DOHH2 (cell line): ENCODE results near the gene SCFD2.

Experiments
- EZH2phosphoT487 ChIP-seq: fragments of 200-600 bp; sonication (generic); IDR thresholded peaks from 2 replicates; pipeline ENCODE4 v1.6.1; 2017; ENCODE audit warnings: borderline replicate concordance, mild to moderate bottlenecking, antibody characterized with exemption, low read length, moderate library complexity, mixed read lengths
- TF ChIP-seq, protein P1 (sequence below): fragments of 200-600 bp; sonication (generic); IDR thresholded peaks from one replicate; pipeline ENCODE4 v1.5.1; 2014; ENCODE audit warnings: antibody characterized with exemption, mild to moderate bottlenecking, low read depth, low read length; ENCODE audit not compliant: poor library complexity, severe bottlenecking

DNA sequence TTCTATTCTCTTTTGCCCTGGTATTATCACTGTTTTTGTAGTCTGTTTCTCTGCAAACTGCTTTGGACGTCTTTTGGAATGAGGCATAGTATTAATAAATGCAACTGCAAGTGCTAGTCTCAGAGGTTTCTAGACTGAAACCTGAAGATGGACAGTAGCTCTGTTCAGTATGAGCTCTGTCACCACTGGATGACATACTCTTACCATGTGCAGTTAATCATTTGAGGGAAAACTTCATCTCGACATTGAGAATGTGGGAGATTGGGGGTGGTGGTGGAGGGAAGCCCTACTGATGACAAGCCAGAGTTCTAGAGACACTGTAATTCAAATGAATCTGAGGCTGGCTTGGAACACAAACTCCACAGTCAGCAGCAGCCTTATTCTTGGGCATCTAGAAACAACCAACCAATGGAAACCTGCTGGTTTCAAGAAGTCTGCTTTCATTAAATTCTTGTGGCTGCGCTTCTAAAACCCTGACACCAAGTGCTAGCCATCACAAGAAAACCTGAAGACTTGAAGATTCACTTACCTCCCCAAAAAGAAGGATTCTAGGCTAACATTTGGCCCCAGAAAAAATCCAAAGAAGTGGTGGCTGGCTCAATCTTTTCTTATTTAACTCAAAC lies 342.1 kb downstream of the SCFD2 start:
- TF ChIP-seq, protein P1, sequence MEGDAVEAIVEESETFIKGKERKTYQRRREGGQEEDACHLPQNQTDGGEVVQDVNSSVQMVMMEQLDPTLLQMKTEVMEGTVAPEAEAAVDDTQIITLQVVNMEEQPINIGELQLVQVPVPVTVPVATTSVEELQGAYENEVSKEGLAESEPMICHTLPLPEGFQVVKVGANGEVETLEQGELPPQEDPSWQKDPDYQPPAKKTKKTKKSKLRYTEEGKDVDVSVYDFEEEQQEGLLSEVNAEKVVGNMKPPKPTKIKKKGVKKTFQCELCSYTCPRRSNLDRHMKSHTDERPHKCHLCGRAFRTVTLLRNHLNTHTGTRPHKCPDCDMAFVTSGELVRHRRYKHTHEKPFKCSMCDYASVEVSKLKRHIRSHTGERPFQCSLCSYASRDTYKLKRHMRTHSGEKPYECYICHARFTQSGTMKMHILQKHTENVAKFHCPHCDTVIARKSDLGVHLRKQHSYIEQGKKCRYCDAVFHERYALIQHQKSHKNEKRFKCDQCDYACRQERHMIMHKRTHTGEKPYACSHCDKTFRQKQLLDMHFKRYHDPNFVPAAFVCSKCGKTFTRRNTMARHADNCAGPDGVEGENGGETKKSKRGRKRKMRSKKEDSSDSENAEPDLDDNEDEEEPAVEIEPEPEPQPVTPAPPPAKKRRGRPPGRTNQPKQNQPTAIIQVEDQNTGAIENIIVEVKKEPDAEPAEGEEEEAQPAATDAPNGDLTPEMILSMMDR: no peak
- no peak for TF ChIP-seq EZH2phosphoT487
